Brain microvascular endothelial cell (primary cell): ENCODE measurements around the gene RBFOX2.
A peak's percentile ranks its signal among the peaks of the same experiment; 100 is the strongest.

ENCODE experiments used
- DNase-seq: peaks from one replicate; pipeline ENCODE4 v3.0.0-alpha.2; 2020
- H3K27ac ChIP-seq: fragments of 250-450 bp; sonication (Bioruptor Pico); 2 replicates; pipeline ENCODE4 v1.5.1; 2020; ENCODE audit warnings: mild to moderate bottlenecking, moderate library complexity
- H3K27me3 ChIP-seq: fragments of 250-450 bp; sonication (Bioruptor Pico); replicated peaks from 2 replicates; pipeline ENCODE4 v1.5.1; 2020; ENCODE audit warnings: mild to moderate bottlenecking
- H3K36me3 ChIP-seq: fragments of 250-450 bp; sonication (Bioruptor Pico); replicated peaks from 2 replicates; pipeline ENCODE4 v1.5.1; 2020; ENCODE audit warnings: mild to moderate bottlenecking
- H3K4me3 ChIP-seq: 2 replicates; pipeline ENCODE4 v1.5.1; 2011; ENCODE audit warnings: low read depth, mild to moderate bottlenecking, control low read depth, low read length, moderate library complexity
- in situ Hi-C: cut with HindIII; loops from 2 replicates; pipeline ENCODE4 v1.10.0; 2017; ENCODE audit warnings: low sequenced_read_pairs, low pct_ligation_motif_present
- TF ChIP-seq, protein P1 (sequence below): IDR thresholded peaks from 2 replicates; pipeline ENCODE4 v1.5.1; 2011; ENCODE audit warnings: low read depth, mild to moderate bottlenecking, moderate library complexity, low read length, control low read depth, inconsistent platforms; ENCODE audit errors: missing control alignments

The RBFOX2 gene

DNA sequence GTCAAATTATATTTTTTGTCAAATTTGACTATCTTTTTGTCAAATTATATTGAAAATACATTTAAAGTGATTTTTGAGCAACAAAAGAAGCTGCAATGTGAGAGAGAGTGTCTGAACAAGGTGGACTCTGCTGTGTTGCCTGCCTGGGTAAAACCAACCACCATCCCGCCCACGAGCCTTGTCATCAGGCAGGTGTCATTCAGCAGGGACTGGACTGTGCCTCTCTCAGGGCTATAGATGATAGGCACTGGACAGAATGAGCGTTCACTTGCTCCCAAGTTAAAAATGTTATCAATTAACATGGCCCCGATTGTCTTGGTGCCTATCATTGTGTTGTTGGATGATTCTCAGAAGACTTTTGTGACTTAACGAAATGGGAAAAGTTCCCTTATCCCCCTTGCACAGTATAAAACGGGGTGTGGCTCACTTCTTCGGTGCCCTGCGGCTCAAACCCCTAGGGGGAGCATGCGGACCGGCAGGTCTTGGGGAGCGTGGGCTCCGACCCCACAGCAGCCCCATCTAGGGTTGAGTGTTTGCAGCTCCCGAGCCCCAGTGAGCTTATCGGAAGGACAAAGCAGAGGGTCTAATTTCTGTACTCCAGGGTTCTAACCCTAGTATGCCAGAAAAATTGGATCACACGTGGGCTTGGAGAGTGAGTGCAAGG, 309.3 kb downstream of the RBFOX2 start:
- Histone ChIP-seq H3K27ac (no peak overlapping the region), H3K27me3 (no peaks in the 10 kb centered on the region), H3K4me3 (no peak overlapping the region), H3K36me3 (no peaks in the 10 kb centered on the region)
- in situ Hi-C loops: no loop called here
- TF ChIP-seq, protein P1, sequence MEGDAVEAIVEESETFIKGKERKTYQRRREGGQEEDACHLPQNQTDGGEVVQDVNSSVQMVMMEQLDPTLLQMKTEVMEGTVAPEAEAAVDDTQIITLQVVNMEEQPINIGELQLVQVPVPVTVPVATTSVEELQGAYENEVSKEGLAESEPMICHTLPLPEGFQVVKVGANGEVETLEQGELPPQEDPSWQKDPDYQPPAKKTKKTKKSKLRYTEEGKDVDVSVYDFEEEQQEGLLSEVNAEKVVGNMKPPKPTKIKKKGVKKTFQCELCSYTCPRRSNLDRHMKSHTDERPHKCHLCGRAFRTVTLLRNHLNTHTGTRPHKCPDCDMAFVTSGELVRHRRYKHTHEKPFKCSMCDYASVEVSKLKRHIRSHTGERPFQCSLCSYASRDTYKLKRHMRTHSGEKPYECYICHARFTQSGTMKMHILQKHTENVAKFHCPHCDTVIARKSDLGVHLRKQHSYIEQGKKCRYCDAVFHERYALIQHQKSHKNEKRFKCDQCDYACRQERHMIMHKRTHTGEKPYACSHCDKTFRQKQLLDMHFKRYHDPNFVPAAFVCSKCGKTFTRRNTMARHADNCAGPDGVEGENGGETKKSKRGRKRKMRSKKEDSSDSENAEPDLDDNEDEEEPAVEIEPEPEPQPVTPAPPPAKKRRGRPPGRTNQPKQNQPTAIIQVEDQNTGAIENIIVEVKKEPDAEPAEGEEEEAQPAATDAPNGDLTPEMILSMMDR: peak; percentile 20
- DNase-seq: no peak

DNA sequence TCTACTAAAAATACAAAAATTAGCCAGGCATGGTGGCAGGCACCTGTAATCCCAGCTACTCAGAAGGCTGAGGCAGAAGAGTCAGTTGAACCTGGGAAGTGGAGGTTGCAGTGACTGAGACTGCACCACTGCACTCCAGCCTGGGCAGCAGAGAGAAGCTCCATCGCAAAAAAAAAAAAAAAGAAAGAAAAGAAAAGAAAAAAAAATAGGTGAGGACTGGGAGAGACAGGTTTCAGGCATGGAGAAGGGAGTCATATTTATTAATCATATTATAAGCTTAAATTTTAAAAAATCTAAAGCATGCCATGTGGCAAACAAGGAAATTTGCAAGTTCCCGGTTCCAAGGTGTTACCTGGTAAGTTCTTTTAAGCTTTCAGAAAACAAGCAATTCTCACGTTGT, 311.1 kb downstream of the RBFOX2 start, which contains the start of gene APOL5:
Gene APOL5 (plus strand): TSS at position 301 of the 400 bp plus-strand sequence. CDS start 0 bp downstream, at position 301.
- Histone ChIP-seq H3K4me3 (no peak within 1 kb of the TSS), H3K36me3 (no peaks in the 10 kb centered on the region), H3K27me3 (no peaks in the 10 kb centered on the region), H3K27ac (no peak within 1 kb of the TSS)
- no peak for DNase-seq
- TF ChIP-seq, protein P1: no peak
- in situ Hi-C loops: no loop called here

GRCh38 chr22:35712672-35713071, 316.0 kb downstream of the RBFOX2 start:
- H3K36me3 ChIP-seq: no peaks in the 10 kb centered on the region
- H3K27ac ChIP-seq: no peak overlapping the region
- in situ Hi-C loops: no loop called here
- no peaks in the 10 kb centered on the region for H3K27me3 ChIP-seq
- no peak overlapping the region for H3K4me3 ChIP-seq
- TF ChIP-seq, protein P1: peak; percentile 11
- DNase-seq: no peak

DNA sequence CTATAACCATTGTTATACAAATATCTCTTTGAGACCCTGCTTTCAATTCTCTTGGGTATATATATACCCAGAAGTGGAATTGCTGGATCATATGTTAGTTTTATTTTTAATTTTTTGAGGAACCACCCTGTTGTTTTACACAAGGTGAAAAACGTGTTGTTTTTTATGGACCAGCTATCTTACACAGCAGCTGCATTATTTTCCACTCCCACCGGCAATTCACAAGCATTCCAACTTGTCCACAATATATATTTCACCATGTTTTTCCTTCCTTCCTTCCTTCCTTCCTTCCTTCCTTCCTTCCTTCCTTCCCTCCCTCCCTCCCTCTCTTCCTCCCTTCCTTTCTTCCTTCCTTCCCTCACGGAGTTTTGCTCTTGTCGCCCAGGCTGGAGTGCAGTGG, 317.3 kb downstream of the RBFOX2 start:
- TF ChIP-seq, protein P1: no peak
- Histone ChIP-seq H3K36me3 (no peaks in the 10 kb centered on the region), H3K27me3 (no peaks in the 10 kb centered on the region), H3K4me3 (no peak overlapping the region), H3K27ac (no peak overlapping the region)
- in situ Hi-C loops: no loop called here
- DNase-seq: no peak

GRCh38 chr22:35708917-35709316, 319.7 kb downstream of the RBFOX2 start:
- peak; percentile 53 for DNase-seq
- TF ChIP-seq, protein P1: no peak
- H3K27ac ChIP-seq: peak overlapping the region; percentile 65
- no peaks in the 10 kb centered on the region for H3K36me3 ChIP-seq
- H3K27me3 ChIP-seq: no peaks in the 10 kb centered on the region
- in situ Hi-C loops: no loop called here
- H3K4me3 ChIP-seq: no peak overlapping the region

GRCh38 chr22:35708453-35708852, 320.2 kb downstream of the RBFOX2 start:
- TF ChIP-seq, protein P1: no peak
- Histone ChIP-seq H3K27me3 (no peaks in the 10 kb centered on the region), H3K4me3 (no peak overlapping the region), H3K27ac (peak overlapping the region; percentile 65), H3K36me3 (no peaks in the 10 kb centered on the region)
- DNase-seq: peak; percentile 33
- in situ Hi-C loops: no loop called here
